DOHH2 (cell line): ENCODE measurements around the gene RNF111.

Source experiments
- H3F3A ChIP-seq: fragments of 200-600 bp; sonication (generic), shearing (Covaris generic); 2 replicates; pipeline ENCODE4 v1.6.0; 2016; ENCODE audit warnings: antibody characterized with exemption, mild to moderate bottlenecking; ENCODE audit not compliant: control insufficient read depth, insufficient read depth
- H3K27ac ChIP-seq: fragments of 200-600 bp; sonication (generic); 2 replicates; pipeline ENCODE4 v1.5.1; 2014; ENCODE audit warnings: low read depth, mild to moderate bottlenecking, low read length, moderate library complexity
- H3K27me3 ChIP-seq: fragments of 200-600 bp; sonication (generic); 2 replicates; pipeline ENCODE4 v1.6.1; 2014; ENCODE audit warnings: mild to moderate bottlenecking, low read length, mixed read lengths; ENCODE audit not compliant: control insufficient read depth
- H3K36me3 ChIP-seq: fragments of 200-600 bp; sonication (generic); 2 replicates; pipeline ENCODE4 v1.6.1; 2014; ENCODE audit warnings: mild to moderate bottlenecking, low read length, moderate library complexity, mixed read lengths; ENCODE audit not compliant: control insufficient read depth
- H3K4me1 ChIP-seq: fragments of 200-600 bp; sonication (generic); 2 replicates; pipeline ENCODE4 v1.6.1; 2014; ENCODE audit warnings: mild to moderate bottlenecking, low read length, mixed read lengths; ENCODE audit not compliant: control insufficient read depth
- H3K4me2 ChIP-seq: fragments of 200-600 bp; sonication (generic); 2 replicates; pipeline ENCODE4 v1.6.0; 2014; ENCODE audit warnings: mild to moderate bottlenecking, low read length, moderate library complexity
- H3K4me3 ChIP-seq: fragments of 200-600 bp; sonication (generic); 2 replicates; pipeline ENCODE4 v1.5.1; 2014; ENCODE audit warnings: mild to moderate bottlenecking, low read length, mixed read lengths
- H3K79me2 ChIP-seq: fragments of 200-600 bp; sonication (generic); 2 replicates; pipeline ENCODE4 v1.6.1; 2014; ENCODE audit warnings: mild to moderate bottlenecking, low read length, mixed read lengths; ENCODE audit not compliant: control insufficient read depth
- H3K9me2 ChIP-seq: fragments of 200-600 bp; sonication (generic); replicated peaks from 2 replicates; pipeline ENCODE4 v1.6.1; 2014; ENCODE audit warnings: mild to moderate bottlenecking, low read length, mixed read lengths; ENCODE audit not compliant: control insufficient read depth
- H3K9me3 ChIP-seq: fragments of 200-600 bp; sonication (generic); 2 replicates; pipeline ENCODE4 v1.6.1; 2014; ENCODE audit warnings: antibody characterized with exemption, low read length, mixed read lengths; ENCODE audit not compliant: control insufficient read depth, insufficient read depth
- H4K20me1 ChIP-seq: fragments of 200-600 bp; sonication (generic); 2 replicates; pipeline ENCODE4 v1.6.0; 2014; ENCODE audit warnings: low read depth, mild to moderate bottlenecking, antibody characterized with exemption, low read length, moderate library complexity; ENCODE audit not compliant: control insufficient read depth, insufficient read depth
- CTCF ChIP-seq: fragments of 200-600 bp; sonication (generic); IDR thresholded peaks from one replicate; pipeline ENCODE4 v1.5.1; 2014; ENCODE audit warnings: antibody characterized with exemption, mild to moderate bottlenecking, low read depth, low read length; ENCODE audit not compliant: poor library complexity, severe bottlenecking
- EZH2phosphoT487 ChIP-seq: fragments of 200-600 bp; sonication (generic); IDR thresholded peaks from 2 replicates; pipeline ENCODE4 v1.6.1; 2017; ENCODE audit warnings: borderline replicate concordance, mild to moderate bottlenecking, antibody characterized with exemption, low read length, moderate library complexity, mixed read lengths

Gene RNF111

GRCh38 chr15:59051873-59052861 is 64.7 kb downstream of the RNF111 start:
- Histone ChIP-seq H3K4me1 (peaks cover 9% of the 10 kb centered on the region; the same call in 1 of the 2 replicates), H3K4me3 (no peak overlapping the region), H3K27ac (no peak overlapping the region), H3K36me3 (peaks cover 51% of the 10 kb centered on the region), H3K9me2 (no peaks in the 10 kb centered on the region), H3F3A (no peaks in the 10 kb centered on the region), H3K9me3 (no peaks in the 10 kb centered on the region), H4K20me1 (no peaks in the 10 kb centered on the region), H3K27me3 (no peaks in the 10 kb centered on the region), H3K79me2 (peaks cover 25% of the 10 kb centered on the region), H3K4me2 (no peak overlapping the region)
- no peak for TF ChIP-seq CTCF
- TF ChIP-seq EZH2phosphoT487 = no peak

- H3K9me2 ChIP-seq = no peaks in the 10 kb centered on the region
- H3K27ac ChIP-seq = no peak overlapping the region
- peaks cover 56% of the 10 kb centered on the region for H3K36me3 ChIP-seq
- no peaks in the 10 kb centered on the region for H3F3A ChIP-seq
- peaks cover 18% of the 10 kb centered on the region for H3K79me2 ChIP-seq
- H3K4me1 ChIP-seq = peaks cover 9% of the 10 kb centered on the region; the same call in 1 of the 2 replicates
- H3K9me3 ChIP-seq = no peaks in the 10 kb centered on the region
- H4K20me1 ChIP-seq = no peaks in the 10 kb centered on the region
- TF ChIP-seq CTCF (no peak), EZH2phosphoT487 (no peak)
- H3K4me3 ChIP-seq = no peak overlapping the region
- H3K4me2 ChIP-seq = no peak overlapping the region
- no peaks in the 10 kb centered on the region for H3K27me3 ChIP-seq
These were observed 65.5 kb downstream of the RNF111 start for GRCh38 chr15:59052915-59053407.

- H3K9me3 ChIP-seq = no peaks in the 10 kb centered on the region
- H3K27ac ChIP-seq = no peak overlapping the region
- peaks cover 55% of the 10 kb centered on the region for H3K36me3 ChIP-seq
- H3K4me1 ChIP-seq = peaks cover 12% of the 10 kb centered on the region
- H3K27me3 ChIP-seq = no peaks in the 10 kb centered on the region
- no peaks in the 10 kb centered on the region for H3K9me2 ChIP-seq
- no peaks in the 10 kb centered on the region for H3F3A ChIP-seq
- peaks cover 13% of the 10 kb centered on the region for H3K79me2 ChIP-seq
- H3K4me2 ChIP-seq = no peak overlapping the region
- no peak for TF ChIP-seq EZH2phosphoT487
- TF ChIP-seq CTCF = no peak
- no peaks in the 10 kb centered on the region for H4K20me1 ChIP-seq
- H3K4me3 ChIP-seq = no peak overlapping the region
These were observed 66.0 kb downstream of the RNF111 start for GRCh38 chr15:59053482-59053881.
